H1 (cell line): Measurements from ENCODE around the gene ENDOV.

Experiments used
- POLR2A ChIP-seq, 2 experiments: IDR thresholded peaks; 1 replicate in 1 of 2; 2 replicates in 1 of 2; pipeline ENCODE4 v1.6.1; 2011; ENCODE audit warnings: low read depth in 2 of 2, low read length in 2 of 2, mild to moderate bottlenecking in 2 of 2; ENCODE audit errors: control extremely low read depth in 1 of 2
- RAD21 ChIP-seq, 2 experiments: IDR thresholded peaks in 1 of 2; conservative IDR thresholded peaks in 1 of 2; 2 replicates each; pipeline ENCODE4 v1.6.1; 2011; ENCODE audit warnings: low read depth in 2 of 2, low read length in 2 of 2, improper control_type of control experiment in 1 of 2, inconsistent platforms in 1 of 2, mild to moderate bottlenecking in 1 of 2, moderate library complexity in 1 of 2

- TF ChIP-seq POLR2A (IDR thresholded peaks at IDR 0.05; ENCODE audit: control extremely low read depth in 1 of 2, low read depth in 2 of 2, low read length in 2 of 2), result no peak
- no peak for TF ChIP-seq RAD21 (IDR thresholded peaks at IDR 0.05 in 1 of 2, conservative IDR thresholded peaks at IDR 0.05 in 1 of 2; ENCODE audit: low read depth in 2 of 2, low read length in 2 of 2)
Measured at GRCh38 chr17:80471922-80472321, 57.0 kb downstream of the ENDOV start.
